Measurements from ENCODE around the gene GATC.
"Not testable (repeated sequence)": the region's sequence is repeated elsewhere in the genome, so short reads cannot be mapped to it uniquely, and the experiment has no call there.

GATC gene

GRCh38 chr12:120470150-120470784 is 24.0 kb downstream of the GATC start:
- no peak for DNase-seq (ENCODE audit: low spot score)

DNA sequence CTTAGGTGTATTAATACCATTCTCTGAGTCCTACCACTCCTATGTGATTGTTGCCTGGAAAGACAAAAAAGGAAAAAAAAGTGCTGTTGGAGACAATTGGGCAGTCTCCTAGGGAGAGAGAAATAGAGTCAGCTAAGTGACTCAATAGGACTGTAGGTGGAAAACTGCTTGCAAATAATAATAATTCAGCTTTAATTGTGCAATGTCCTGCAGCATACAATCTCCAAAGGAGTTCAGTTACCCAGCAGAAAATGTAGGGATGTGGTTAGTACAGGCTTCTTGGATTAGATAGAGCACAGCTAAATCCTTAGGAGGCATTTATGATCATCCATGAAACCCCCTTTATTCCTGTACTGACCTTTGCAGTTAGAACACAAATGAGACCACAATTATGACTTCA is 26.3 kb downstream of the GATC start:
- DNase-seq (ENCODE audit: low spot score): no peak

- no peak for DNase-seq (ENCODE audit: low spot score)
These were observed 27.8 kb downstream of the GATC start for GRCh38 chr12:120473807-120474615.

- DNase-seq (ENCODE audit: low spot score): peak; percentile 86
These were observed 28.3 kb downstream of the GATC start for GRCh38 chr12:120474616-120474960.

DNA sequence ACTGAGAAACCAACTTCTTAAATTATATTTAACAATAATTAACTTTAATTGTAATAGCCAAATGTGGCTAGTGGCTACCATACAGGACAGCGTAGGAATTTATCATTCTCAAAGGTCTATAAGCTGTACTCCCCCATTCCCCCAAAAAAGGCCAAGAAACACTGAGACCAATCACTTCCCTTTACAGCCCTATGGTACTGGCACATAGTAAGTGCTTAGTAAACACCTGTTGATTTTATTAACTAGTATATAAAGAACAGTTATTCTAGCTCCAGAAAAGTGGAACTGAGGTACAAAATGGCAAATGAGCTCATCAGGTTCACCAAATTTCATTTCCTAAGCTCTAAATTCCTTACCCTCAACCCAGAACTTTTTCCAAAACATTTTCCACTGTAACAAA is 29.4 kb downstream of the GATC start:
- no peak for DNase-seq (ENCODE audit: low spot score)

- no peak for DNase-seq (ENCODE audit: low spot score)
These were observed 33.2 kb downstream of the GATC start for GRCh38 chr12:120479458-120479857.

DNA sequence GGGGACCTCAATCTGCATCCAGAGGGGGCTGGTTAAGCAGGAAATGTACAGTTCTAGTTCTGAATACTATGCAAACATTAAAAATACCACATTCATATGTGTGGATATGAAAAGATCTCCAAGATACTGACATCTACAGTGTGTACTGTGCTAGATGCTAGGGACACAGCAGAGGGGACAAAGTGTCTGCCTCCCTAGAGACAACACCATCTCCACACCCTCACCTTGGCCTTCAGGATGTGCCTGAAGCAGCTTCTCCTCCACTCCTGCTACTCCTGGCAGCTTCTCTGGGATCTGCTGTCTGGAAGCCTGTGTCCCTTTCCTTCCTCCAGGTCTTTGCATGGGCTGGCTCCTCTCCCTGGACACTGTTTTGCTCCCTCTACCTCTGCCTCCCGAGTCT is 34.0 kb downstream of the GATC start:
- DNase-seq (ENCODE audit: low spot score): no peak

- no peak for DNase-seq (ENCODE audit: low spot score)
These were observed 35.0 kb downstream of the GATC start for GRCh38 chr12:120481022-120481767.

GRCh38 chr12:120483621-120484020 is 37.4 kb downstream of the GATC start:
- no peak for DNase-seq (ENCODE audit: low spot score)

- no peak for DNase-seq (ENCODE audit: low spot score)
These were observed 40.0 kb downstream of the GATC start for GRCh38 chr12:120485961-120486881.

DNA sequence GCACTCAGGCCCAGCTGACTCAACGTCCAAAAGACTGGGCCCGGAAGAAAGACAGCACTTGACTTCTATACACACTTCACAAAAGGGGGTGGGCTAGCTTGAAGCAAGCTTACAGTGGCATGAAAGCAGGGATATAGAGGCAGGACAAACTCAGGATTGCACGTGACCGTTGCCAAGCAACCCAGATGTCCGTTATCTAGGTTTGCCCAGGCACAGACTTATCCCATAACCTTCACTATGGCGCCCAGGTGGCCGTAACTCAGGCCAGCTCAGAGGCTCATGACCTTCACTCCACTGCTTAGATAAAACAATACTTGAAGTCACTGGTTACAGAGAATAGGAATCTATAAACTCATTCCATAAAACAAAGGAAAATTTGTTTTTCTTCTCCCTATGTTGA is 41.3 kb downstream of the GATC start:
- not testable (repeated sequence) for DNase-seq (ENCODE audit: low spot score)

DNA sequence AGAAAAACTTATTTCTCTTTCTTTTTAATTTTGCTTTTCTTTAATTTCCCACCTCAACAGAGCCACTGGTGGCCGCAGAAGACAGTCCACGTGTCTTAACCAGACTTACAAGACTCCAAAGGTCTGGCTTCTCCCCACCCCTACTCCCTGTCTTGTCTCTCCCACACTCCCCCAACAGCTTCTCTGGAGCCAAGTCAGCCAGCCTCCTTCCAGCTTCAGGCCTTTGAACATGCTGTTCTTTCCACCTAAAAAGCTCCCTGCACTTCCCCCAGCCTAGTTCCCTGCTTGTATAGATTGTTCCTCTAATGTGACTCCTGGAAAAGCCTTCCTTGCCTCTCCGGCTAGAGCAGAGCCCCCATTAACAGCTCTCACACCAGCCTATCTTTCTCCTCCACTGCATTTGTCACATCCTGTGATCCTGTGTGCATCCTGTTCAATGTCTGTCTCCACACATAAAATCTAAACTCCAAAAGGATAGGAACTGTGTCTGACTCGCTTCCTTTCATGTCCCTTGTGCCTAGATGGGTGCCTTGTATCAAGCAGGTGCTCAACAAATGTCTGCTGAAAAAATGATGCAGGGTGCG is 41.9 kb downstream of the GATC start:
- peak; percentile 77 for DNase-seq (ENCODE audit: low spot score)

- no peak for DNase-seq (ENCODE audit: low spot score)
These were observed 42.8 kb downstream of the GATC start for GRCh38 chr12:120489018-120489417.

DNA sequence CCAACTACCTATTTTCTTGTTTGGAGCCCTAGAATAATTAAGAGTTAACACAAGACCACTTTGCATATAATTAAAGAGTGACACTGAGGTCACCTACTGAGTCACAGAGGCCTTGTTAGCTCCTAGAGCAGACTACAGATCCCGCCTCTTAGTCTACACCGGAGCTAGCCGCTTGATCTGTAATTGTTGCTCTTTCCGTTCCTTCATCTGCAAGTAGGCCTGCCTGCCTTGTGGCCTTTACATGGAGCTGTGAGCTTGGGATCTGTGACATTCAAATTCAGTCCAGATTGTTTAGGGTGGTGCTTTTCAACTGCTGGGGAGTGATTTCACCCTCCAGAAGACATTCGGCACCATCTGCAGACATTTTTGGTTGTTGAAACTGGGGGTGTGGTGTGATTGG is 44.1 kb downstream of the GATC start:
- DNase-seq (ENCODE audit: low spot score): no peak

DNA sequence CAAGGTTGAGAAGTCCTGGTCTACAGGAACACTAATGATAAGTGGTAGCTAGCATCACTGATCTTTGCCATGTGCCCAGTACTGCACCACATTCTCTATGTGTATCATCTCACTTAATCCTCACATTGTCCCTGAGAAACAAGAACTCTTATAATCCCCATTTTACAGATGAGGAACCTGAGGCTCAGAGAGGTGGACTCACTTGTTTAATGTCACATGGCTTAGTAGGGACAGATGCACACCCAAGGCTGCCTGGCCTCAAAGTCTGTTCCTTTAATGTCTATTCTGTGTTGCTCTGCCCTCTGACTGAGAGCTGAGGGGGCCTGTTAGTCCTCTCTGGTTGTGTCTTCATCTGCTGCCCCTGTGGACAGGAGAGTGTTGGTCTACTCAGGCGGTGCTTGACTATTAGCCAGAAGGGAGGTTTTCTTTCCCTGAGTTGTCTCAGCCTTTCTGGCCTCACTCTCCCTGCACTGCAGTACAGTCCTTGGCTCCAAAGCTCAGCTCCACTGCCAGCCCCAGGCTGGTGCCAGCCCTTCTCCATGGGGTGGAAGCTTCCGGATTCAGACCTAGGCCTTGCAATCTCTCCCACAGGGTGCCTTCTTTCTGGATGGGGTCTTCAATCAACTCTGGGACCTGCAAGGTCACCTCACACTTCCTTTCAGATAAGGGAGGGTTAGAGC is 44.7 kb downstream of the GATC start:
- no peak for DNase-seq (ENCODE audit: low spot score)

DNA sequence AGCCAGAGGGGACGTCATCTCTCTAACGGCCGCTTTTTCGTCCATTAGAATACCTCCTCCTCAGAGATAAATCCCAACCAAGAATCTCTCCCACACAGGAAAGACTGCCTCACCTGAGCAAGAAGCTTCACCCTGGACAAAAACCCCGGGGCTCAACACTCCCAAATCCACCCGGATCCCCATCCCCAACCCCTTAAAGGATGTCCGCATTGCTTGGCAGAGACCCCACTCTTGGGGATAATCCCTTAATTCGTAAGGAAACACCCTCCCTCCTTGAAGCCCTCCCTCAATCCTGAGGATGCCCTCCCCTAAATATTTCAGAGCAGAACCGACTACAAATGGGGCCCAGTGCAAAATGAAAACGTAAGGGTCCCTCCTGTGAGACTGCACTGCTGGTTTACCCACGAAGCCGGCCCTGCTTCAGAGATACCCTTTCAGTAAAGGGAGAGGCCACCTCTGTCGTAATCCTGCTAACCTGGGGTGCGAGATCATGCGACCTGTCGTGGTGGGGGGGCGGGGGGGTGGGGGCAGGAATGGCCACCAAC is 49.0 kb downstream of the GATC start:
- DNase-seq (ENCODE audit: low spot score): no peak

- peak; percentile 94 for DNase-seq (ENCODE audit: low spot score)
These were observed 49.6 kb downstream of the GATC start, which contains the start of gene DYNLL1 for GRCh38 chr12:120495731-120496412. TSS of gene DYNLL1 (plus strand) at chr12:120496113. CDS start at chr12:120496422, 309 bp downstream.

DNA sequence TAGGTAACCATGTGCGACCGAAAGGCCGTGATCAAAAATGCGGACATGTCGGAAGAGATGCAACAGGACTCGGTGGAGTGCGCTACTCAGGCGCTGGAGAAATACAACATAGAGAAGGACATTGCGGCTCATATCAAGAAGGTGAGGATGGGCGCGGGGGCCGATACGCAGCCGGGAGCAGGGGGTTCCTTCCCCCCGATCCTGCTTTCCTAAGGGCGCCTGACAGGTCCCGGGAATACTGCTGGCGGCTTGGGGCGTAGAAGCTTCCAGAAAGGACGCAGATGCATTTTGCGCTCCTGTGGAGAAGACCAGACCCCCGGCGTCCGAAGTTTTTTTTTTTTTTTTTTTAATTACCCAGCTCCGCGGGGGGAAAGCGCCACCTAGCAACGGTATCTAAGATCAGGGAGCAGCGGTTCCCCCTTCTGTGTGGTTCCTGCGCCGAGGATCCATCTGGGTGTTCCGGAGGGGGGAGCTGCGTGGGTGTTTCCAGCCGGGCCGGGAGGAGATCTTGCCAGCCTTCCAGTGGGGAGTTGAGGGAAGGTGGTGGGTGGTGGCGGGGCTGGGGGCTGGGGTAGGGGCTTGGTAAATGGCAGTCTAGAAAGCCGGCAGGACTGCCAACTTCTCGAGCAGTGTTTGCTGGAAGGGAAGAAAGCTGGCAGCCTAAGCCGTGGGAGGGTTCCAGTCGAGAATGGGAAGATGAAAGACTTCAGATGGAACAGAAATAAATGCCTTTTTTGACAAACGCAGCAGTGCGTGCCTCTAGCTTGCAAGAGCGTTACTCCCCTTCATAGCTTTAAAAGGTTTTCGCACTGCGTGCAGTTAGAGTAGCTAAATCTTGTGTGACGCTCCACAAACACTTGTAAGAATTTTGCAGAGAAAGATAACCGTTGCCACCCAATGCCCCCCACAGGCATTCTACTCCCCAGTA is 50.4 kb downstream of the GATC start:
- no peak for DNase-seq (ENCODE audit: low spot score)

Data from kidney capillary endothelial cell (primary cell).